ENCODE data around the gene BTBD9. TPM values are rescaled to one million over a fixed set of nuclear protein-coding genes. Genes with fewer than 3 reads are reported as not detected.

The BTBD9 gene
- total and polyA plus RNA-seq, 2 of the 13 experiments (the other 11 are each of a cell fraction or from before 2014, with no cell fraction given), result 1.2 to 3.0 TPM

DNA sequence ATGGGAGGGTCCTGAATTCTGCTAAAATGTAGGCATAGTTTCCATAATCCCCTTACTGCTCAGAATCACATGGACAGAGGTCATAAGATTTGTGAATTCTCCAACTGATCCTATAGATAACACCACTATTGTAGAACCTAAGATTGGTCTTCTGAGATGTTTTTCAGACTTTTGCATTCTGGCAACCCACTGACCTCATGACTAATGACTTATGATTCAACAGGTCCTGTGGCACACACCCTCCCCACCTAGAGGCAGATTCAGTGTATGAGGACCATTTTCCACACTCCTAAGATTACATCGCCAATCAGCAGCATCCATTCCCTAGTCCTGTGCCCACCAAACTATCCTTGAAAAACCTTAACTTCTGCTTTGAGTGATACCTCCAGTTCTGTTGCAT lies 207.2 kb downstream of the BTBD9 start:
- no peak for ATAC-seq
- Histone ChIP-seq H3K4me2 (ENCODE audit: low read depth, low read length) (no peak overlapping the region), H3K27me3 (ENCODE audit: control insufficient read depth in 1 of 2, insufficient read depth in 2 of 2, low read length in 2 of 2) (no peaks in the 10 kb centered on the region), H3K9me3 (ENCODE audit: low read length) (no peaks in the 10 kb centered on the region), H3K4me1 (ENCODE audit: insufficient read depth, low read length) (no peaks in the 10 kb centered on the region), H3K9ac (ENCODE audit: insufficient read depth, low read depth, low read length) (no peak overlapping the region), H3K27ac (ENCODE audit: extremely low read length, insufficient read depth, low read length) (no peak overlapping the region), H3K36me3 (replicated peaks in 1 of 2; ENCODE audit: control insufficient read depth in 1 of 2, insufficient read depth in 2 of 2, low read length in 2 of 2) (no peaks in the 10 kb centered on the region), H4K20me1 (ENCODE audit: insufficient read depth, low read length) (no peaks in the 10 kb centered on the region), H3K79me2 (ENCODE audit: insufficient read depth, low read length) (no peaks in the 10 kb centered on the region), H3K4me3 (replicated peaks in 1 of 3; ENCODE audit: insufficient read depth in 1 of 3, low read depth in 2 of 3, low read length in 3 of 3) (no peak overlapping the region), H2AFZ (ENCODE audit: low read length) (no peak overlapping the region)
- FAIRE-seq, result no peak
- BruUV-seq (replicated peaks), result no TSS peak
- ChIA-PET POLR2A (no interaction called here), CTCF (ENCODE audit: low intra/inter-chr PET ratio, low total read pairs) (no interaction called here)
- WGBS (ENCODE audit: low lambda C conversion rate), result 100% methylated on average over 1 of the region's 1 CpG
- DNase-seq (ENCODE audit: low spot score), result no peak
- in situ Hi-C loops (cut with HindIII; ENCODE audit: extremely low pct_ligation_motif_present, low pct_unique_long_range_greater_than_20kb) (no loop called here), intact Hi-C loops (cut with micrococcal nuclease; ENCODE audit: unreplicated experiment) (no loop called here)
- TF ChIP-seq TEAD2 (CRISPR knock-in tag; IDR thresholded peaks at IDR 0.05) (no peak), ZNF138 (CRISPR knock-in tag; IDR thresholded peaks at IDR 0.05; ENCODE audit: low read depth) (no peak), SNAPC2 (CRISPR knock-in tag; IDR thresholded peaks at IDR 0.05) (no peak), ZNF598 (CRISPR knock-in tag; IDR thresholded peaks at IDR 0.05; ENCODE audit: borderline replicate concordance) (no peak), KLF15 (CRISPR knock-in tag; IDR thresholded peaks at IDR 0.05; ENCODE audit: borderline replicate concordance) (no peak), CAMTA2 (CRISPR knock-in tag; IDR thresholded peaks at IDR 0.05; ENCODE audit: borderline replicate concordance) (no peak), JDP2 (CRISPR knock-in tag; IDR thresholded peaks at IDR 0.05; ENCODE audit: borderline replicate concordance) (no peak), GATAD2A (CRISPR knock-in tag; IDR thresholded peaks at IDR 0.05) (no peak), NR2F1 (CRISPR knock-in tag; IDR thresholded peaks at IDR 0.05) (no peak)
- TF ChIP-seq, protein P1, sequence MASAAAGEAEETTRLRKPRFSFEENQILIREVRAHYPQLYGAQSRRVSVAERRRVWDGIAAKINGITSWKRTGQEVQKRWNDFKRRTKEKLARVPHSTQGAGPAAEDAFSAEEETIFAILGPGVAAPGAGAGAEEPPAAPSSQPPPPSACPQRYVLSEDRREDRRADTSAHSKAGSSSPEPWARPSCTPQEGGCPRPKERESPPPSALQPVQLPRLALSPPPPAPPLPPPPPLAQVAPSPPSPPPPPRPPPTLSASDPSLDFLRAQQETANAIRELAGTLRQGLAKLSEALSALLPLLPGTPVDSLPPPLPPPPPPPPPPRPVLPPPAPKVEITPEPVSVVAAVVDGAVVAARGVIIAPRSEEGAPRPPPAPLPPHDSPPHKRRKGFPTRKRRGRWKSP (CRISPR knock-in tag; IDR thresholded peaks at IDR 0.05), result no peak
- TF ChIP-seq, protein P2, sequence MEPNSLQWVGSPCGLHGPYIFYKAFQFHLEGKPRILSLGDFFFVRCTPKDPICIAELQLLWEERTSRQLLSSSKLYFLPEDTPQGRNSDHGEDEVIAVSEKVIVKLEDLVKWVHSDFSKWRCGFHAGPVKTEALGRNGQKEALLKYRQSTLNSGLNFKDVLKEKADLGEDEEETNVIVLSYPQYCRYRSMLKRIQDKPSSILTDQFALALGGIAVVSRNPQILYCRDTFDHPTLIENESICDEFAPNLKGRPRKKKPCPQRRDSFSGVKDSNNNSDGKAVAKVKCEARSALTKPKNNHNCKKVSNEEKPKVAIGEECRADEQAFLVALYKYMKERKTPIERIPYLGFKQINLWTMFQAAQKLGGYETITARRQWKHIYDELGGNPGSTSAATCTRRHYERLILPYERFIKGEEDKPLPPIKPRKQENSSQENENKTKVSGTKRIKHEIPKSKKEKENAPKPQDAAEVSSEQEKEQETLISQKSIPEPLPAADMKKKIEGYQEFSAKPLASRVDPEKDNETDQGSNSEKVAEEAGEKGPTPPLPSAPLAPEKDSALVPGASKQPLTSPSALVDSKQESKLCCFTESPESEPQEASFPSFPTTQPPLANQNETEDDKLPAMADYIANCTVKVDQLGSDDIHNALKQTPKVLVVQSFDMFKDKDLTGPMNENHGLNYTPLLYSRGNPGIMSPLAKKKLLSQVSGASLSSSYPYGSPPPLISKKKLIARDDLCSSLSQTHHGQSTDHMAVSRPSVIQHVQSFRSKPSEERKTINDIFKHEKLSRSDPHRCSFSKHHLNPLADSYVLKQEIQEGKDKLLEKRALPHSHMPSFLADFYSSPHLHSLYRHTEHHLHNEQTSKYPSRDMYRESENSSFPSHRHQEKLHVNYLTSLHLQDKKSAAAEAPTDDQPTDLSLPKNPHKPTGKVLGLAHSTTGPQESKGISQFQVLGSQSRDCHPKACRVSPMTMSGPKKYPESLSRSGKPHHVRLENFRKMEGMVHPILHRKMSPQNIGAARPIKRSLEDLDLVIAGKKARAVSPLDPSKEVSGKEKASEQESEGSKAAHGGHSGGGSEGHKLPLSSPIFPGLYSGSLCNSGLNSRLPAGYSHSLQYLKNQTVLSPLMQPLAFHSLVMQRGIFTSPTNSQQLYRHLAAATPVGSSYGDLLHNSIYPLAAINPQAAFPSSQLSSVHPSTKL (CRISPR knock-in tag; IDR thresholded peaks at IDR 0.05), result no peak
- TF ChIP-seq, protein P3, sequence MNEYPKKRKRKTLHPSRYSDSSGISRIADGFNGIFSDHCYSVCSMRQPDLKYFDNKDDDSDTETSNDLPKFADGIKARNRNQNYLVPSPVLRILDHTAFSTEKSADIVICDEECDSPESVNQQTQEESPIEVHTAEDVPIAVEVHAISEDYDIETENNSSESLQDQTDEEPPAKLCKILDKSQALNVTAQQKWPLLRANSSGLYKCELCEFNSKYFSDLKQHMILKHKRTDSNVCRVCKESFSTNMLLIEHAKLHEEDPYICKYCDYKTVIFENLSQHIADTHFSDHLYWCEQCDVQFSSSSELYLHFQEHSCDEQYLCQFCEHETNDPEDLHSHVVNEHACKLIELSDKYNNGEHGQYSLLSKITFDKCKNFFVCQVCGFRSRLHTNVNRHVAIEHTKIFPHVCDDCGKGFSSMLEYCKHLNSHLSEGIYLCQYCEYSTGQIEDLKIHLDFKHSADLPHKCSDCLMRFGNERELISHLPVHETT (CRISPR knock-in tag; conservative IDR thresholded peaks at IDR 0.05), result no peak
- TF ChIP-seq, protein P4, sequence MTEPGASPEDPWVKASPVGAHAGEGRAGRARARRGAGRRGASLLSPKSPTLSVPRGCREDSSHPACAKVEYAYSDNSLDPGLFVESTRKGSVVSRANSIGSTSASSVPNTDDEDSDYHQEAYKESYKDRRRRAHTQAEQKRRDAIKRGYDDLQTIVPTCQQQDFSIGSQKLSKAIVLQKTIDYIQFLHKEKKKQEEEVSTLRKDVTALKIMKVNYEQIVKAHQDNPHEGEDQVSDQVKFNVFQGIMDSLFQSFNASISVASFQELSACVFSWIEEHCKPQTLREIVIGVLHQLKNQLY (CRISPR knock-in tag; IDR thresholded peaks at IDR 0.05), result no peak
- TF ChIP-seq, protein P5, sequence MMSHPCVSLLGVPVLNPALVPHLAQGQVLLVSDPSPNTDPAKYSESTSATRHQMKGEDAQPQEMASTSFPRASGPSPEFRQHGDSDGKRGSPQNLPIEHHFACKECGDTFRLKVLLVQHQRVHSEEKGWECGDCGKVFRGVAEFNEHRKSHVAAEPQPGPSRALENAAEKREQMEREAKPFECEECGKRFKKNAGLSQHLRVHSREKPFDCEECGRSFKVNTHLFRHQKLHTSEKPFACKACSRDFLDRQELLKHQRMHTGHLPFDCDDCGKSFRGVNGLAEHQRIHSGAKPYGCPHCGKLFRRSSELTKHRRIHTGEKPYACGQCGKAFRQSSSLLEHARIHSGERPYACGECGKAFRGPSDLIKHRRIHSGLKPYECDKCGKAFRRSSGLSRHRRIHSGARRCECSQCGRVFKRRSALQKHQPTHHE (CRISPR knock-in tag; IDR thresholded peaks at IDR 0.05; ENCODE audit: borderline replicate concordance), result no peak
- TF ChIP-seq, protein P6, sequence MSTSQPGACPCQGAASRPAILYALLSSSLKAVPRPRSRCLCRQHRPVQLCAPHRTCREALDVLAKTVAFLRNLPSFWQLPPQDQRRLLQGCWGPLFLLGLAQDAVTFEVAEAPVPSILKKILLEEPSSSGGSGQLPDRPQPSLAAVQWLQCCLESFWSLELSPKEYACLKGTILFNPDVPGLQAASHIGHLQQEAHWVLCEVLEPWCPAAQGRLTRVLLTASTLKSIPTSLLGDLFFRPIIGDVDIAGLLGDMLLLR (CRISPR knock-in tag; IDR thresholded peaks at IDR 0.05), result no peak
- TF ChIP-seq, protein P7, sequence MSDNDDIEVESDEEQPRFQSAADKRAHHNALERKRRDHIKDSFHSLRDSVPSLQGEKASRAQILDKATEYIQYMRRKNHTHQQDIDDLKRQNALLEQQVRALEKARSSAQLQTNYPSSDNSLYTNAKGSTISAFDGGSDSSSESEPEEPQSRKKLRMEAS (IDR thresholded peaks at IDR 0.05), result no peak
